ENCODE data around the gene INAVA.

DNA sequence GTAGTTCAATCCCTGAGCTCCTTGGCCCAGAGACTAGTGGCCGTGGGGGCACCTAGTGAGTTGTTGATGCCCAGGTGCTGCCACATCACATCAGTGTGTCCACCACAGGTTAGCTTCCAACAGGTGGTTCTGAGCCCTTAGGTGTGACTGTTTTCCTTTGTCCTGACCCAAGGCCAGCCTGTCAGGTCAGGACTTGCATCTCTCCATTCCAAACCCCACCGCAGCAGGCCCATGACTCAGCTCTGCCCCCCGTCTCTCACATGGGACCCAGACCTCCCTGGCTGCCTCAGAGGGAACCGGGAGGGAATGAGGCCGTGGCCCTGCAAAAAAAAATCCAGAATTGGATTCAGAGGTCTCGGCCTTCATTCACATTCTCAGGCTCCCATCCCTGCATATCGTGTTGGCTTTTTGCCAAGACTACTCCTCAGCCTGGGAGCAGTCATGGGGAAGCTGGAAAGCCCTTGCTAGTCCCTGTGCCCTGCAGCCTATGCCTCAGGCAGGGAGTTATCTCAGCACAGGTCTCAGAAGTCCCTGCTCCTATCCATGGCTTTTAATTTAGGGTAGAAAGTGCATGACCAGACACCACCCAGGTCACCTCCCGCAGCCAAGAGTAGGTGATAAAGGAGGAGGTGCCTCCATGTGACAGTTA, 7.2 kb downstream of the INAVA start:
- TF ChIP-seq, protein P1, sequence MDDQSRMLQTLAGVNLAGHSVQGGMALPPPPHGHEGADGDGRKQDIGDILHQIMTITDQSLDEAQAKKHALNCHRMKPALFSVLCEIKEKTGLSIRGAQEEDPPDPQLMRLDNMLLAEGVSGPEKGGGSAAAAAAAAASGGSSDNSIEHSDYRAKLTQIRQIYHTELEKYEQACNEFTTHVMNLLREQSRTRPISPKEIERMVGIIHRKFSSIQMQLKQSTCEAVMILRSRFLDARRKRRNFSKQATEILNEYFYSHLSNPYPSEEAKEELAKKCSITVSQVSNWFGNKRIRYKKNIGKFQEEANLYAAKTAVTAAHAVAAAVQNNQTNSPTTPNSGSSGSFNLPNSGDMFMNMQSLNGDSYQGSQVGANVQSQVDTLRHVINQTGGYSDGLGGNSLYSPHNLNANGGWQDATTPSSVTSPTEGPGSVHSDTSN (IDR thresholded peaks at IDR 0.05; ENCODE audit: insufficient replicate concordance, low read depth, low read length), result no peak
- no peak for TF ChIP-seq RCOR1 (conservative IDR thresholded peaks at IDR 0.05; ENCODE audit: low read depth, low read length)
- no peak for TF ChIP-seq CTCF (IDR thresholded peaks at IDR 0.05 in 2 of 3, conservative IDR thresholded peaks at IDR 0.05 in 1 of 3; ENCODE audit: control insufficient read depth in 2 of 3, extremely low read depth in 1 of 3, insufficient read depth in 1 of 3, low read depth in 3 of 3, low read length in 3 of 3)
- no peak for TF ChIP-seq EP300 (IDR thresholded peaks at IDR 0.05; ENCODE audit: borderline replicate concordance in 1 of 2, control insufficient read depth in 1 of 2, low read depth in 2 of 2, low read length in 2 of 2)
- TF ChIP-seq MXI1 (IDR thresholded peaks at IDR 0.05; ENCODE audit: low read depth, low read length), result no peak
- TF ChIP-seq POLR2AphosphoS5 (IDR thresholded peaks at IDR 0.05; ENCODE audit: low read length), result no peak
- TF ChIP-seq, protein P2, sequence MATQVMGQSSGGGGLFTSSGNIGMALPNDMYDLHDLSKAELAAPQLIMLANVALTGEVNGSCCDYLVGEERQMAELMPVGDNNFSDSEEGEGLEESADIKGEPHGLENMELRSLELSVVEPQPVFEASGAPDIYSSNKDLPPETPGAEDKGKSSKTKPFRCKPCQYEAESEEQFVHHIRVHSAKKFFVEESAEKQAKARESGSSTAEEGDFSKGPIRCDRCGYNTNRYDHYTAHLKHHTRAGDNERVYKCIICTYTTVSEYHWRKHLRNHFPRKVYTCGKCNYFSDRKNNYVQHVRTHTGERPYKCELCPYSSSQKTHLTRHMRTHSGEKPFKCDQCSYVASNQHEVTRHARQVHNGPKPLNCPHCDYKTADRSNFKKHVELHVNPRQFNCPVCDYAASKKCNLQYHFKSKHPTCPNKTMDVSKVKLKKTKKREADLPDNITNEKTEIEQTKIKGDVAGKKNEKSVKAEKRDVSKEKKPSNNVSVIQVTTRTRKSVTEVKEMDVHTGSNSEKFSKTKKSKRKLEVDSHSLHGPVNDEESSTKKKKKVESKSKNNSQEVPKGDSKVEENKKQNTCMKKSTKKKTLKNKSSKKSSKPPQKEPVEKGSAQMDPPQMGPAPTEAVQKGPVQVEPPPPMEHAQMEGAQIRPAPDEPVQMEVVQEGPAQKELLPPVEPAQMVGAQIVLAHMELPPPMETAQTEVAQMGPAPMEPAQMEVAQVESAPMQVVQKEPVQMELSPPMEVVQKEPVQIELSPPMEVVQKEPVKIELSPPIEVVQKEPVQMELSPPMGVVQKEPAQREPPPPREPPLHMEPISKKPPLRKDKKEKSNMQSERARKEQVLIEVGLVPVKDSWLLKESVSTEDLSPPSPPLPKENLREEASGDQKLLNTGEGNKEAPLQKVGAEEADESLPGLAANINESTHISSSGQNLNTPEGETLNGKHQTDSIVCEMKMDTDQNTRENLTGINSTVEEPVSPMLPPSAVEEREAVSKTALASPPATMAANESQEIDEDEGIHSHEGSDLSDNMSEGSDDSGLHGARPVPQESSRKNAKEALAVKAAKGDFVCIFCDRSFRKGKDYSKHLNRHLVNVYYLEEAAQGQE (IDR thresholded peaks at IDR 0.05; ENCODE audit: low read depth, low read length), result no peak
- TF ChIP-seq RBBP5 (conservative IDR thresholded peaks at IDR 0.05), result no peak
- TF ChIP-seq ZSCAN29 (IDR thresholded peaks at IDR 0.05), result no peak
- no peak for TF ChIP-seq ATF2 (IDR thresholded peaks at IDR 0.05; ENCODE audit: low read length)
- TF ChIP-seq RAD21 (IDR thresholded peaks at IDR 0.05; ENCODE audit: insufficient read depth, low read depth, low read length), result no peak

Measured in GM12878 (cell line).